ENCODE data around the gene CPNE8. TPM values are rescaled to one million over a fixed set of nuclear protein-coding genes. Genes with fewer than 3 reads are reported as not detected.

CPNE8 gene
- total RNA-seq, 1 experiment from 2014 or later: 13.5 TPM

- ChIA-PET CTCF (no interaction called here), POLR2A (no interaction called here)
- Mint-ChIP-seq H3K9me3 (ENCODE audit: unreplicated experiment) (peaks cover 31% of the 10 kb centered on the region), H3K4me3 (ENCODE audit: unreplicated experiment) (no peak overlapping the region), H3K27ac (ENCODE audit: unreplicated experiment) (no peak overlapping the region), H3K36me3 (ENCODE audit: insufficient read depth, unreplicated experiment) (no peaks in the 10 kb centered on the region), H3K4me1 (ENCODE audit: low read depth, unreplicated experiment) (no peaks in the 10 kb centered on the region), H3K27me3 (ENCODE audit: insufficient read depth, unreplicated experiment) (no peaks in the 10 kb centered on the region)
- intact Hi-C loops (cut with micrococcal nuclease; ENCODE audit: unreplicated experiment): no loop called here
- peaks cover 9% of the 10 kb centered on the region for H3K9me3 ChIP-seq
- no TSS peak for BruUV-seq (replicated peaks)
- H3K4me3 ChIP-seq (ENCODE audit: low read depth, low read length): no peak overlapping the region
- TF ChIP-seq CTCF (IDR thresholded peaks at IDR 0.05; ENCODE audit: insufficient read depth in 1 of 2, low read depth in 1 of 2, low read length in 1 of 2, severe bottlenecking in 1 of 2, unreplicated experiment in 1 of 2): no peak
- H3K27me3 ChIP-seq (replicated peaks; ENCODE audit: control insufficient read depth, insufficient read depth, low read length): no peaks in the 10 kb centered on the region
- no peak for DNase-seq
- no peaks in the 10 kb centered on the region for H3K36me3 ChIP-seq (ENCODE audit: control insufficient read depth, insufficient read depth, low read length)
- no peaks in the 10 kb centered on the region for H3K4me1 ChIP-seq
Observed at GRCh38 chr12:38788106-38788505, 117.3 kb downstream of the CPNE8 start.

DNA sequence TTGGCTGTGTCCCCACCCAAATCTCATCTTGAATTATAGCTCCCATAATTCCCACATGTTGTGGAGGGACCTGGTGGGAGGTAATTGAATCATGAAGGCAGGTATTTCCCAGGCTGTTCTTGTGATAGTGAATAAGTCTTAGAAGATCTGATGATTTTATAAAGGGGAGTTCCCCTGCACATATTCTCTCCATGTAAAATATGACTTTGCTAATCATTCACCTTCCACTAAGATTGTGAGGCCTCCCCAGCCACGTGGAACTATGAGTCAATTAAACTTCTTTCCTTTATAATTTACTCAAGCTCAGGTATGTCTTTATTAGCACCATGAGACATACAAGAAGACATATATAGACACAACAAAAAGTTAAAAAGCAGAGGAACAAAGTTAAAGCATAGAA lies 120.0 kb downstream of the CPNE8 start:
- no peaks in the 10 kb centered on the region for H3K27me3 Mint-ChIP-seq (ENCODE audit: insufficient read depth, unreplicated experiment)
- Histone ChIP-seq H3K4me3 (ENCODE audit: low read depth, low read length) (no peak overlapping the region), H3K36me3 (ENCODE audit: control insufficient read depth, insufficient read depth, low read length) (no peaks in the 10 kb centered on the region), H3K9me3 (peaks cover 9% of the 10 kb centered on the region), H3K27me3 (replicated peaks; ENCODE audit: control insufficient read depth, insufficient read depth, low read length) (no peaks in the 10 kb centered on the region), H3K4me1 (no peaks in the 10 kb centered on the region)
- intact Hi-C loops (cut with micrococcal nuclease; ENCODE audit: unreplicated experiment): no loop called here
- no peak for TF ChIP-seq CTCF (IDR thresholded peaks at IDR 0.05; ENCODE audit: insufficient read depth in 1 of 2, low read depth in 1 of 2, low read length in 1 of 2, severe bottlenecking in 1 of 2, unreplicated experiment in 1 of 2)
- H3K4me1 Mint-ChIP-seq (ENCODE audit: low read depth, unreplicated experiment): no peaks in the 10 kb centered on the region
- no peaks in the 10 kb centered on the region for H3K36me3 Mint-ChIP-seq (ENCODE audit: insufficient read depth, unreplicated experiment)
- BruUV-seq (replicated peaks): no TSS peak
- H3K9me3 Mint-ChIP-seq (ENCODE audit: unreplicated experiment): peaks cover 38% of the 10 kb centered on the region
- H3K4me3 Mint-ChIP-seq (ENCODE audit: unreplicated experiment): no peak overlapping the region
- ChIA-PET CTCF (no interaction called here), POLR2A (no interaction called here)
- no peak overlapping the region for H3K27ac Mint-ChIP-seq (ENCODE audit: unreplicated experiment)
- no peak for DNase-seq

DNA sequence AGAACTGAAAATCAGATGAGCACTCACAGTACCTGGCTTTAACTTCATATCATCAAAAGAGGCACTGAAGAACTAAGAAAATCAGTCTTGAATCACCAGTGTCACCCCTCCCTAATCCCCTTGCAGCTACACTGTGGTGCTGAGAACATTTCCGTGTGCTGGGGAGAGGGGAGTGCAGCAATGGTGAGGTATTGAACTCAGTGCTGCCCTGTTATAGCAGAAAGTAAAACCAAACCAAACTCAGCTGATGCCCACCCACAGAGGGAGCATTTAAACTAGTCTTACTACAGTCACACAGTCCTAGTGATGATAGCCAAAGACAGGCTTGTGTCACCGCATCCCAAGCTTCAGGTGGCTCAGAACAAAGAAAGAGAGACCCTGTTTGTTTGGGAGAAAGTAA lies 122.1 kb downstream of the CPNE8 start:
- BruUV-seq (replicated peaks): no TSS peak
- no peak for DNase-seq
- no peaks in the 10 kb centered on the region for H3K36me3 ChIP-seq (ENCODE audit: control insufficient read depth, insufficient read depth, low read length)
- no peak for TF ChIP-seq CTCF (IDR thresholded peaks at IDR 0.05; ENCODE audit: insufficient read depth in 1 of 2, low read depth in 1 of 2, low read length in 1 of 2, severe bottlenecking in 1 of 2, unreplicated experiment in 1 of 2)
- no peaks in the 10 kb centered on the region for H3K4me1 Mint-ChIP-seq (ENCODE audit: low read depth, unreplicated experiment)
- no peak overlapping the region for H3K4me3 Mint-ChIP-seq (ENCODE audit: unreplicated experiment)
- H3K27me3 Mint-ChIP-seq (ENCODE audit: insufficient read depth, unreplicated experiment): no peaks in the 10 kb centered on the region
- H3K4me3 ChIP-seq (ENCODE audit: low read depth, low read length): no peak overlapping the region
- H3K27me3 ChIP-seq (replicated peaks; ENCODE audit: control insufficient read depth, insufficient read depth, low read length): no peaks in the 10 kb centered on the region
- H3K9me3 ChIP-seq: peaks cover 9% of the 10 kb centered on the region
- no peaks in the 10 kb centered on the region for H3K36me3 Mint-ChIP-seq (ENCODE audit: insufficient read depth, unreplicated experiment)
- H3K9me3 Mint-ChIP-seq (ENCODE audit: unreplicated experiment): peaks cover 32% of the 10 kb centered on the region
- CTCF ChIA-PET: no interaction called here
- POLR2A ChIA-PET: no interaction called here
- no peaks in the 10 kb centered on the region for H3K4me1 ChIP-seq
- no peak overlapping the region for H3K27ac Mint-ChIP-seq (ENCODE audit: unreplicated experiment)
- intact Hi-C loops (cut with micrococcal nuclease; ENCODE audit: unreplicated experiment): no loop called here
